GM19467 (cell line): ENCODE measurements around the gene SGF29.
"Not testable (repeated sequence)": the region's sequence is repeated elsewhere in the genome, so short reads cannot be mapped to it uniquely, and the experiment has no call there.

Experiments used
- ATAC-seq: cut with Tn5 transposase; IDR thresholded peaks from one replicate; pipeline ENCODE4 v1.9.1; 2021; ENCODE audit warnings: mild to moderate bottlenecking, moderate library complexity; ENCODE audit not compliant: unreplicated experiment

The SGF29 gene

DNA sequence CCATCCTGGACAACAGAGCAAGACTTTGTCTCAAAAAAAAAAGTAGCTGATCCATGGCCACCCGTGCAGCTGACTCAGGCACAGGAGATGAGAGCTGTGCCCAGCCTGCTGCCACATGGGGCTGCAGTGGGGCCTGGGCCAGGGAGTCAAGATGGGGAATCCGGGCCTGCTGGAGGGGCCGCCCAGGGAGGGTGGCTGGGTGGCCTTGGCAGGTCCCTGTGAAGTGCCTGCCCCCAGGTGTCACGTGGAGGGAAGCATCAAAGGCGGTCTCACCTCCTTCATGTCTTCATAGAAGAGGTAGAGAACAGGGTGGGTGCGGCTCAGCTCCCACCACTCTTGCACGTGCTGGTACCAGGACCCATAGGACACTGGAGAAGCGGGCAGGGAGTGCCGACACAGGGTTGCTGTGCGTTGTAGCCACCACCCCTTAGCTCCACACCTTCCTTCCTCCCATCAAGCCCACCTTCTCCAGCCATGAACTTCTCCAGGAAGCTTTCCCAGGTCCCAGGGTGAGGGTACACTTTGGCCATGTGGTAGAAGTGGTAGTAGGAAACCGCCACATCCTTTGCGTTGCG, 39.3 kb downstream of the SGF29 start:
- ATAC-seq: no peak

DNA sequence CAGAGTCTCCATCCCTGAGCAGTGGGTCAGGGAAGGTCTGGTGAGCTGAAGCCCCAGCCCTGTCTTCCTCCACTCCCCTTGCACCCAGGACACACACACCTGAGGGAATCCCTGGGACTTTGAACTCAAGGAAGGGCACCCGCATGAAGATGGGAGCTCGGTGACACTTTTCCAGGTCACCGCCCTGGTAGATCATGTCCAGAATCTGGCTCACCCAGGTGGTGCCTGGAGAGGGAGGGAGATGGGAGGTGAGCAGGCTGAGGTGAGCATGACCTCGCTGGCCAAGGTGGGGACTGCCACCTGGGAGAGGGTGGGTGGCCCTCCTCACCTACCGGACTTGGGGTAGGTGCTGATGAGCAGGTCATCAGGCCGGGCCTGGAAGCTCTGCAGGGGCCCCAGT, 41.7 kb downstream of the SGF29 start:
- ATAC-seq: not testable (repeated sequence)

DNA sequence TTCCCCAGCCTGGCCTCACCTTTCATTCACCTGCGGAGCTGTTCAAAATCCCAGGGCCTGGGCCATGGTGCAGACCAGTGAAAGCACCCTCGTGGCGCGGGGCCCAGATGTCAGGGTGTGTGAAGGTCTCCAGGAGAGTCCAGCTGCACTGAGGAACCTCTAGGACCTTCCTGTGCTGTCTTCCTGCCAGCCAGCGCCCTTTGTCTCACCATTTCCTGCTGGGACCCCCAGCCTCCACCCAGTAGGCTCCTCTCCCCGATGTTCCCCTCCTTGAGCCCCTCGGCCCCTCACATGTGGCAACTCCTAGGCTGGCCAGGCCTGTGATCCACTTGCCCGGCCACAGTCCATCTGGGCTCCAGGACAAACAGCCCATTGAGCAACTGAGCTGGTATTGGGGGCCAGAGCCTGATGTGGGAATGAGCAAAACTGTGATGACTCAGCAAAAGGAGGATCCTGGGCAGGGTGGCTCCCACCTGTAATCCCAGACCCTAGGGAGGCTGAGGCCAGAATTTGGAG, 42.5 kb downstream of the SGF29 start:
- no peak for ATAC-seq

DNA sequence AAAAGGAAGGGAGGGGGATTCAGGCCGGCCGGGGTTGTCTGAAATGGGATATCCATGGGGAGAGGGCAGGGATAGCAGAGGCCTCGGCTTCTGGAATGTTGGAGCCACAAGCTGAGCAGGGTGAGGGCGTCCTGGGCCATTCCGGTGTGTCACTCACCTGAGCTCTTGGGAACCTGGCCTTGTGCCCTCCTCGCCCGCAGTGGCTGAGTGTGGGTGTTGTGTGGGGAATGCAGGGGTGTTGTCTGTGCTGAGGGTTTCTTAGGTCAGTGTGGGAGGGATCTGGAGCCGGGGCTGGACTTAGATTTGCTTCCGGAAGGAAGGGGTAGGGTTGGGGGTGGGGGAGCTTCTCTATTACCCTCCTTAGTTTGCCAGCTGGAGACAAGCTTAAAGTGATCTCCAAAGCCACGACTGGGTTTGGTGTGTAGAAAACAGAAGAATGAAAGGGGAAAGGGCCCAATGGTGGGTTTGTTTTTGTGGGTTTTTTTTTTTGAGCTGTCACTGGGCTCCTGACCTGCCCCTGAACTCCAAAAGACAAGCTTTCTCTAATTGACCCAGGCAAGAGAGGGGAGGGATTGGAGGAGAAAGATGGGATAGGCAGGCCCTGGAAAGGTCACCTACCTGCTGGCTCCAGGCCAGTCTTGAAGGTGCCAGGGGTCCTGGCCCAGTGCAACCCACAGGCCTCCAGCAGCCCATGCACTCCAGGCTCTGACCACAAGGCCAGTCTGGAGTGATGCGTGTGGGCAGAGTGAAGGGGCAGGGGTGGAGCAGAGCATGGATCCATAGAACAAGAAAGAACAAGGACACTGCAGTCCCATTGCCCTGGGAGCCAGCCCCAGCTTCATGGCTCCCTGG, 43.3 kb downstream of the SGF29 start, which contains the start of gene SULT1A2:
TSS of gene SULT1A2 (minus strand) at position 211 of the 852 bp plus-strand sequence. CDS start 1,120 bp downstream, outside the sequence.
- ATAC-seq: no peak

DNA sequence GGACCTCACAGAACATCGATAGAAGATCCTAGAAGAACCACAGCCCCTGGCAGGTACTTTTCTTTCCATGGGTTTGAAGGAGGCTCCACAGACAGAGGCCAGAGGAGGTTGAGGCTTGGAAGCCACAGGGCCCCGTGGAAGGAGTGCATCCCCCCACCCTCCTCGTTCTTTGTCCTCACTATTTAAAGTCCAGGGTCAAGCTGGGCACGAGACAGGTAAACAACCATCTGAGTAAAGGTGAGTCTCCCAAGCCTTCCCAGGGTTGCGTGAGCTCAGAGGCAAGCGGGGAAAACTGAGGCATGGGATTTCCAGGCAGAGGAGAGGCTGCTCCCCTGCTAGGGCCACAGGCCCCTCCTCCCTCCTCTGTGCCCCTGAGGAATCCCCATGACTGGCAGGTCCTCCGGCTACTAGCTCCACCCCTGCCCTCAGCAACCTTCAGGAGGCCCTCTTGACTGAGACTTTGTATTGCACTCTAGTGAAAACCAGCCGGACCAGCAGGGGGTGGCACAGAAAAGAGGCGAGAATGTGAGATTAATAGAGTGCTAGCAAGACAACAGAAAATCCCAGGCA, 44.1 kb downstream of the SGF29 start:
- ATAC-seq: no peak

DNA sequence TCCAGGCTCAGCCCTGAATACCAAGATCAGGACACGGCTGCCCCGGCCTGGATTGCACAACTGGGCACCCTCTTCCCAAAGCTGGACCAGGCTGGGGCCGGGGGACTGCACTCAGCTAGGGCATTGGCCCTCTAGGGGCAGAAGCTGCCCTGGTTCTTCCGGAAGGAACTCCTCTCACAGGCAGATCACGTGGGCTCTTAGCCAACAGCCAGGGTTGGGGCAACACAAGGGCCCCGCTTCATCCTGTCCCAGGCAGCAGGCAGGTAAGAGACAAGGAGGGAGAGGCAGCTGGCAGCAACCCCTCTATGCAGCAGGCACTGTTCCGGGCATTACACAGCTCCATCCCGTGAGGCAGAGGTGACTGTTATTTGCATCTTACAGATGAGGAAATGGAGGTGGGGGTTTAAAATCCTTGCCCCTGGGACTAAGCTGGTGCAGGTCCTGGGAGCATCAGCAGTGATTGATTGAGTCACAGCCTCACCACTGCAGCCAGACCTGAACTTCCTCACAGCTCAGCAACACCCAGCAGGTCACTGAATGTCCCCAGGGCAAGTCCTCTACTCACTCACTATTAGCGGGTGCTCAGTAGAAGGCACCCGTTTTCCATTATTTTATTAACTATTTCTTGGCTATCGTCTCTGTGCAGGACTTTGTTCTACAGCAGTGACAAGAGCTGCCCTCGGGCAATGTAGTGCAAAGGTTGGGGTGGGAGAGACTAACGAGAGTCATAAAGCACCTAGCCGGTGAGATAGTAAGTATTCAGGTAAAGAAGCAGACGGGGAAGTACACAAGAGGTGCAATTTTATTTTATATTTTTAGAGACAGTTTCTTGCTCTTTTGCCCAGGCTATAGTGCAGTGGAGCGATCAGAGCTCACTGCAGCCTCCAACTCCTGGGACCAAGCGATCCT, 45.9 kb downstream of the SGF29 start:
- ATAC-seq: not testable (repeated sequence)

DNA sequence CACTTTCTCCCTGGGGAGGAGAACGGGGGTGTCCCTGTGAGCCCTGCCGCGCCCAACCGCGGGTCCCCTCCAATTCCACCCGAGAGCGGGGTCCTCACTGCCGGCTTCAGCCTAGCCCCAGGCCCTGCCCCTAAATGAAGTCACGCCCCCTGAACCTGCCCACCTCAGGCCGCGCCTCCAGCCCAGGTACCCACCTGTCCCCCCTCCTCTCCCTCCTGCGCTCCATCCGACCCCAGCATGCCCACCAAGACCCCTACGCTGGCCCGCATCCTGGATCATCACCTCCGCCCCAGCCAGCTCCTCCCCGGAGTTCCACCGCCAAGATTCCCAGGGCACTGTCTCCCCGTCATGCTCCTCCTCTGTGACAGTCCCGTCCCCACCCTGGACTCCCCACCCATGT, 47.2 kb downstream of the SGF29 start:
- ATAC-seq: not testable (repeated sequence)

DNA sequence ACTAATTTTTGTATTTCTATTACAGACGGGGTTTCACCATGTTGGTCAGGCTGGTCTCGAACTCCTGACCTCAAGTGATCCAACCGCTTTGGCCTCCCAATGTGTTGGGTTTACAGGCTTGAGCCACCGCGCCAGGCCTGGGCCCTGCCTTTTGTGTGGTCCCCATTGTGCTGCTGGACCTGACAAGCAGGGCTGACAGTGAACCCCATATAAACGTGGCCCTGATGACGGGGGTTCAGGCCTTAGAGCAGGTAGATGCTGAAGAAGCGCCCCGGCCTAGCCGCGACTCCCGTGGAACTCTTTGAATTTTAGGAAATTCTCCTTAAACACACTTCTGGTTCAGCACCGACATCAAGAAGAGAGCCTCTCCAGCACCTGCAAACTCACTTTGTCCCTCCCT, 47.9 kb downstream of the SGF29 start:
- not testable (repeated sequence) for ATAC-seq

DNA sequence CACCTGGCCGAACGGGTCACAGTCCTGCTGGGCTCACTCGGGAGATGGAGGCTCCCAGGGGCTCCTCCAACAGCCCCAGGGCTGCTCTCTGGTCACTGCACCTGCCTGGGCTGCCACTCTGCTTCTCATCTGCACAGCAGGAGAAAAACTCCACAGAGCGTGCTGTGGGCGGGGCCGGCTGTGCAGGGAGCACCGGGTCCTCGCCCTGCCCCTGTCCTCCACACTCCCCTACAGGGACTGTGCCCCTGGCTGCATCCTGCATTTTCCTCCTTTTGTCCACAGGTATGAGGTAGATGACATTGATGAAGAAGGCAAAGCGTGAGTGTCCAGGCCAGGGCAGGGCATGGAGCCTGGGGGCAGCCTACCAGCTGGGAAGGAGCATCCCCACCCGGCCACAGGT, 48.3 kb downstream of the SGF29 start:
- not testable (repeated sequence) for ATAC-seq

DNA sequence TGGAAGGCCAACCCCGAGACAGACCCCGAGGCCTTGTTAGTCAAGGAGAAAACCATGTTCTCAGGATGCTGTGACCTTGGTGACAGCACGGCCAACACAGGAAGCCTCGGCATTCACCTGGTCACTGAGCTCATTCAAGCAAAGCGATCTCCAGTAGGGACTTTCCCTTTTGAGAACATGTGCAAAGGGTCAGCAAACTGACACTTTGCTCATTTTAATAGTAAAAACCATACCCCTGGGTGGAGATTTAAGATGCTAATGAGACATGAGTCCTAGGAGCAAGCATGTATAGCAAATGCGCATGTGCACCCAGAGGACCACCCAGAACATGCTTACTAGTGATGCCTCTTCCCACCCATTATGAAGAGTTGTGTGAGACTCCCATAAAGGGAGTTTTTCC, 48.8 kb downstream of the SGF29 start:
- no peak for ATAC-seq

DNA sequence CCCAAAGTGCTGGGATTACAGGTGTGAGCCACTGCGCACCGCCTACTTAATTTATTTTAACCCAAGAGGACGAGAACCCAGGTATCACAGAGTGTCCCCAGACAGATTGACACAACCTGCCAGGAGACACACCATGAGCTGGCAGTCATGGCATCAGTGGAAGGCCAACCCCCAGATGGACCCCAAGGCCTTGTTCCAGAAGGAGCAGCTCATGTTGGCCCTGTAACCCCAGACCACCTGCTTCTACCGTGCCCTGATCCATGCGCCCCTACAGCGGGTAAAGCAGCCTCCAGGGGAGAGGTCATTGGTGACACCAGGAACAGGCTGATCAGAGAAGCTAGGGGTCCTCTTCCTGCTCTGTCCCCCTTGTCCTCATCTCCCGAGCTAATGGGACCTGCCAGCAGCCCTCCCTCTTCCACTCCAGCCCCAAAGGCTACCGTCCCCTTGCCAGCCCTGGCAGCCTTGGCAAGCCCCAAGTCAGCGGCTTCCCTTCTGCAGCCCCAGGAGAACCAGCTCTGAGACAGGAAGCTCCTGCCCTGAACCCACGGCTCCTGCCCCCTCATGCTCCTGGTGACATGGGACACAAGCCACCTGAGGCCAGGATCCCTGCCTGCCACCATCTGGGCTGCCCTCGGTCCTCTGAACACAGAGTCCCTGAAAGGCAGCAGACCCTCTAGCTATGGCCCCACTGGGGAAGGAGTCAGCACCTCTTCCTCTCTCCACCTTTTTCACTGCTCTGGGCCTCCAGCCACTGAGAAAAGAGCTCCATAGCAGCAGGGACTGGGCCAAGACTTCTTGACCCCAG, 49.9 kb downstream of the SGF29 start:
- ATAC-seq: no peak

DNA sequence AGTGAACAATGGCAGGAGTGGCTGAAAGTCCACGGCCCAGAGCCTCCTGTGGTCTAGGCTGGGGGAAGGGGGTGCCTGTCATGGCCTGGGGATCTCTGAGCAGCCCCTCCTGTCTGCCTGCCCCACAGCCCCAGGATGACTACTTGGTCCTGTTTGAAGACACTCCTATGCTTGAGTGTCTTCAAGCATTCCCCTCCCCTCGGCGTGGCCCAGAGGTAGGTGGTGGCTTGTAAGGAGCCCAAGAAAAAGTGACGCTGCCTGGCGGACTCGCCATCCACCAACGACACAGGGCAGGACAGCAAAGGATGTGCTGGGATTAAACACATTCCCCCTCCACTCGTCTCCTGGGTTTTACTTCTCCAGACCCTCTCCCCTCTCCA, 50.5 kb downstream of the SGF29 start:
- ATAC-seq: no peak

DNA sequence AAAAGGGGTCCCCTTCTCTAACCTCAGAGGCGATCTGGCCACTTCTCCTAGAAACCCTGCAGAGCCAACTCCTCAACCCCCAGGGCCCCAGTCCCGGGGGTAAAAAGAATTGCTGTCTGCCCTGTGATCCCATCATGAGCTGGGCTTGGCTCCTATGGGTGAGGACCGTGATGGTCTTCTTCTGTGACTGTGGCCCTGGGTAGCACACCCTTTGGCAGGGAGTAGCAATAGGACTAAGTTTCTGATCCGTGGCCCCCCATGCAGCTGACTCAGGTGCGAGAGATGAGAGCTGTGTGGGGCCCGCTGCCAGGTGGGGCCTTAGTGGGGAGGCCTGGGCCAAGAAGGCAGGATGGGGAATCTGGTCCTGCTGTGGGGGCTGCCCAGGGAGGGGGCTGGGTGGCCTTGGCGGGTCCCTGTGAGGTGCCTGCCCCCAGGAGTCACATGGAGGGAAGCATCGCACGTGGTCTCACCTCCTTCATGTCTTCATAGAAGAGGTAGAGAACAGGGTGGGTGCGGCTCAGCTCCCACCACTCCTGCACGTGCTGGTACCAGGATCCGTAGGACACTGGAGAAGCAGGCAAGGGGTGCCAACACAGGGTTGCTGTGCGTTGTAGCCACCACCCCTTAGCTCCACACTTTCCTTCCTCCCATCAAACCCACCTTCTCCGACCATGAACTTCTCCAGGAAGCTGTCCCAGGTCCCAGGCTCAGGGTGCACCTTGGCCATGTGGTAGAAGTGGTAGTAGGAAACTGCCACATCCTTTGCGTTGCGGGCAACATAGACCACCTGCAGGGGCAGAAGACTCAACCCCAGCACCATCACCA, 52.8 kb downstream of the SGF29 start:
- ATAC-seq: no peak

DNA sequence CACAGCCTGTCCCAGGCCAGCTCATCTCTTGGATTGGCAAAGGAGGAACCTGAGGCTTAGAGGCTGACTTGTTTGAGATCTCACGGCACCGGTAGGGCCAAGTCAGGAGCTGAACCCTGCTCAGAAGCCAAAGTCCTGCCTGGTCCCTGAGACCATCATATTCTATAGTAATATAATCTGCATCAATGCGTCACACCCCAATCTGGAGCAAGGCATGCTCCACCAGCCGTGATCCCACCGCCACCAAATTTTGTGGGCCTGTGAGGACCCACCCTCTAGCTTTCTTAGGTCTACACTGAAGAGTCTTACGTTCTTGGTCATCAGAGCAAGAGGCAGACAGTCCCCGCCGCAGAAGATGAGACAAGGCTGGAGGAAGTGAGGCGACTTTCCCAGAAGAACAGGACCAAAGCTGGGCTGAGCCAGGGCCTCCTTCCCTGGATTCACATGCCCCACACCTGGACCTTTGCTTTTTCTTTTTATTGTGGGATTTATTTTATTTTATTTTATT, 53.5 kb downstream of the SGF29 start:
- ATAC-seq: no peak

DNA sequence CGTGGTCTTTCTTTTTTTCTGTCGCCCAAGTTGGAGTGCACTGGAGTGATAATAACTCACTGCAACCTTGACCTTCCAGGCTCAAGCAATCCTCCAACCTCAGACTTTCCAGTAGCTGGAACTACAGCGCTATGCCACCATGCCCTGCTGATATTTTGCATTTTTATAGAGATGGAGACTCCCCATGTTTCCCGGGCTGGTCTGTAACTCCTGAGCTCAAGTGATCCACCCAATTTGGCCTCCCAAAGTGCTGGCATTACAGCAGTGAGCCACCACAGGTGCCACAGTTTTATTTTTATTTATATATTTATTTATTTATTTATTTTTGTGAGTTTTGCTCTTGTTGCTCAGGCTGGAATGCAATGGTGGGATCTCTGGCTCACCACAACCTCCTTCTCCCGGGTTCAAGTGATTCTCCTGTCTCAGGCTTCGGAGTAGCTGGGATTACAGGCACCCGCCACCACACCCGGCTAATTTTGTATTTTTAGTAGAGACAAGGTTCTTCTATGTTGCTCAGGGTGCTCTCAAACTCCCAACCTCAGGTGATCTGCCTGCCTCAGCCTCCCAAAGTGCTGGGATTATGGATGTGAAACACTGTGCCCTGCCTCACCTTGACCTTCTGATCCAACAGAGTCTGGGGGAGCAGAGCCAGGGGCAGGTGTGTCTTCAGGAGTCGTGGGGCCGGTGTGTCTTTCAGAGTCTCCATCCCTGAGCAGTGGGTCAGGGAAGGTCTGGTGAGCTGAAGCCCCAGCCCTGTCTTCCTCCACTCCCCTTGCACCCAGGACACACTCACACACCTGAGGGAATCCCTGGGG, 54.2 kb downstream of the SGF29 start:
- ATAC-seq: not testable (repeated sequence)

DNA sequence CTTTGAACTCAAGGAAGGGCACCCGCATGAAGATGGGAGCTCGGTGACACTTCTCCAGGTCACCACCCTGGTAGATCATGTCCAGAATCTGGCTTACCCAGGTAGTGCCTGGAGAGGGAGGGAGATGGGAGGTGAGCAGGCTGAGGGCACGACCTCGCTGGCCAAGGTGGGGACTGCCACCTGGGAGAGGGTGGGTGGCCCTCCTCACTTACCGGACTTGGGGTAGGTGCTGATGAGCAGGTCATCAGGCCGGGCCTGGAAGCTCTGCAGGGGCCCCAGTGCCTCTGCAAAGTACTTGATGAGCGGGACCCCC, 54.7 kb downstream of the SGF29 start:
- not testable (repeated sequence) for ATAC-seq

DNA sequence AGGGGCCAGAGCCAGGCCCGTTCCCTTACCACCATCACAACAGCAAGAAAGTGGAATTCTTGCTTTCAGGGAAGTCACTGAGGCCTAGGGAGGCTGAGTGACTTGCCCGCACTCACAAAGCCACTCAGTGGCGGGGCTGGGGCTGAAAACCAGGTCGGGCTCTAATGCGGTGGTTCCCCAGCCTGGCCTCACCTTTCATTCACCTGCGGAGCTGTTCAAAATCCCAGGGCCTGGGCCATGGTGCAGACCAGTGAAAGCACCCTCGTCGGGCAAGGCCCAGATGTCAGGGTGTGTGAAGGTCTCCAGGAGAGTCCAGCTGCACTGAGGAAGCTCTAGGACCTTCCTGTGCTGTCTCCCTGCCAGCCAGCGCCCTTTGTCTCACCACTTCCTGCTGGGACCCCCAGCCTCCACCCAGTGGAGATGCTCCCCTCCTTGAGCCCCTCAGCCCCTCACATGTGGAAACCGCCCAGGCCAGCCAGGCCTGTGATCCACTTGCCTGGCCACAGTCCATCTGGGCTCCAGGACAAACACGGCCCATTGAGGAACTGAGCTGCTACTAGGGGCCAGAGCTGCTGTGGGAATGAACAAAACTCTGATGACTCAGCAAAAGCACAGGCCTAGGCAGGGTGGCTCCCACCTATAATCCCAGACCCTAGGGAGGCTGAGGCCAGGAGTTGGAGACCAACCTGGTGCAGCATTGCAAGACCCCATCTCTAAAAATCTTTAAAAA, 55.3 kb downstream of the SGF29 start:
- ATAC-seq: not testable (repeated sequence)
